ENCODE data around the gene MAML2.

GRCh38 chr11:96146765-96147164 is 196.2 kb downstream of the MAML2 start:
- no peak for TF ChIP-seq CTCF (IDR thresholded peaks at IDR 0.05; ENCODE audit: poor library complexity)
- TF ChIP-seq EZH2 (IDR thresholded peaks at IDR 0.05; ENCODE audit: borderline replicate concordance) = no peak

Measured in hepatocyte (in vitro differentiated cells).